NCI-H345 (cell line): Measurements from ENCODE around the gene RTN4RL2.
A peak's percentile ranks its signal among the peaks of the same experiment; 100 is the strongest.

Experiments
- DNase-seq: peaks from one replicate; lab custom pipeline; 2025; lab: John Stamatoyannopoulos, UW

Gene RTN4RL2

DNA sequence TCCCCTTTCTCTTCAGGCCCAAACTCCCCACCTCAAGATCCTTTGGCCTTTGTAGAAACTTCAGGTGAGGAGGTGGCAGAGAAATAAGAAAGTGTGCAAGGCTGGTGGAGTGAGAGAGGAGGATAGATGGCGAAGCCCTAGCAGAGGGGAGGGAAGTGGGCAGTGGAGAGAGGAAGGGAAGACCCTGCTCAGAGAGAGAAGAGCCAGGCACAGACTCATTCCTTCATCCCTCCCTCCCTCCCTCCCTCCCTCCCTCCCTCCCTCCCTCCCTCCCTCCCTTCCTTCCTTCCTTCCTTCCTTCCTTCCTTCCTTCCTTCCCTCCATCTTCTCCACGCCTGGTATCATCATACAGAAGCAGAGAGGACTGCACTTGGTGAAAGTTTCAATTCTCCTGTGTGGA is 21.0 kb downstream of the RTN4RL2 start:
- no peak for DNase-seq

DNA sequence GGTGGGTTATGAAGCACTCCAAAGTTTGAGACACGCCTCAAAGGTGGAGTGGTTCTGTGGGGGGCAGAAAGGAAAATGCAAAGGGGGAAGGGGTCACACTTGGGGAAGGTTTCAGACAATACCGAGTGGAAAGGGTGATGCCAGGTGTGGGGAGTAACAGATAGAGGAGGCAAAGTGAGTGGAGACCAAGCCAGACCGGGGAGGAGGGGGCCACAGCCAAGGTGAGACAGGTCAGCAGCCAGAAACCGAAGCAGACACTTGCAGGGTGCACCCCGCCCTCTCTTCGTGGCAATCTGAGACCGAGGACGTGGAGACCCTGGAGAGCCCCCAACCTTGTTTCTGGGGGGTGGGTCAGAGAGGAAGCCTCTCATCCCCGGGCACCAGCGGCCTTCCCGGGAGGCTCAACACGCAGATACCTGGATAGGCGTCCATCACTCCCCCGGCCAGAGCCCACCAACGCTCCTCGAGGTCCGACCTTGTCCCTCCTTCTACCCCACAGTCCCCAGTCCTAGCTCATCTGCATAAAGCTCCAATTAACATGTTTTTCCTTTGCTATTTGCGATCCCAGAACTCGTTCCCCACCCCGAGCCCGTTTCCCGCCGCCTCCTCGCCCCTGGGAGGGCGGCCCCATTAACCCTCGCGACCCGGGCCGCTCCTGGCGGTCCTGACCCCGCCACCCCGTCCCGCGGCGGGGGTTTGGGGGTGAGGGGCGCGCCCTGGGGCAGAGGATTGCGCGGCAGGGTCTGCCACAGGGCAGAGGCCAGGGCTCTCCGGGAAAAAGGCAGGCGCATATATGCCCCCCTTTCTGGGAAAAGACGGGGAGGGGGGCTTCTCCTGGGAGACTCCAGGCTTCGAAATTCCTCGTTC is 21.8 kb downstream of the RTN4RL2 start:
- no peak for DNase-seq

DNA sequence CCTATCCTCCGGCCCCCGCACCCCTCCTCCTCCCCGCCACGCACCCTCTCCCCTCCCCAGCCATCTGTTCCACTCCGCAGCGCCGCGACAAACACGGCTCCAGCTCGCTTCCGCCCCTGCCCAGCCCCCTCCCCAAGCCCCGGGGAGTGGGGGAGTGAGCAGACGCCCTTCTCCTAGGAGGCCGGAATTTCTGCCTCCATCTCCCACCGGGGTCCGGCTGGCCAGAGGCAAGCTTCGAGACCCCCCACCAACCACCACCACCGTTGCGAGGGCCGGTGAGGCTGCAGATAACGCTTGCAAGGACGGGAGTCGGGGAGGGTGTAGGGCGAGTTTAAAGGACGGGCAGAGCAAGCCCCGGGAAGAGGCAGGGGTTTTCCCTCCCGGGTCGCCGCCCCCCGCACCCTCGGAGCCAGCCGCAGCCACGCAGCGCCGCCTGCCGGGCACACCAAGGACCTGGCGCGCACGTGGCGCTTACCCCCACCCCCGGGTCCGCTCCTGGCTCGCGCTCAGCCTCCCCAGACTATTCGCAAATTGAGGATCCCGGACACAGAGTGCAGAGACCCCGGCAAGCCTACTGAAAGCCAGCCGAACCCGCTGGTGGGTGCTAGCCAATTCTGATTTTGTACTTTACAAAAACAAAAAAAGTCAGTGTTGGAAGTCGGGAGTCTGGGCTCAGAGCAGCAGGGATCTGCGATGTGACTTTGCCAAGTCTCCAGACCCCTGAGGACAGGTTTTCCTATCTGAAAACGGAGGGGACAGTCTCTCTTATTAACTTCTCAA is 22.6 kb downstream of the RTN4RL2 start:
- peak; percentile 27 for DNase-seq

DNA sequence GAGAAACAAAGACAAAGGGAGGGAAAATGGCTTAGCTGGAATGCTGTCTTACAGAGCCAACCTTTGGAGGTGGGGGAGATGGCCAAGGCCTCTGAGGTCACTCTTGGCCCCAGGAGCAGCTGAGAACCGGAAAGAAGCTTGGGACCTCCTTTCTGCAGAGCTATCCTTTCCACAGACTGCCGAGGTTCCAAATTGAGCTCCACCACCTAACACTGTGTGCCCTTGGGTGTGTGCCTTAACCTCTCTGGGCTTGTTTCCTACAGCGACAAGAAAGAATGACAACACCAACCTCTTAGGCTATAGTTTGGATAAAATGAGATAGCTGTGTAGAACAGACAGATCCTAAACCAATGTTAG is 23.2 kb downstream of the RTN4RL2 start:
- no peak for DNase-seq

- no peak for DNase-seq
Observed at GRCh38 chr11:57484141-57484710, 23.9 kb downstream of the RTN4RL2 start.

- DNase-seq, result no peak
Observed at GRCh38 chr11:57485217-57485990, 25.1 kb downstream of the RTN4RL2 start.

GRCh38 chr11:57487021-57487778 is 26.9 kb downstream of the RTN4RL2 start:
- DNase-seq, result no peak

DNA sequence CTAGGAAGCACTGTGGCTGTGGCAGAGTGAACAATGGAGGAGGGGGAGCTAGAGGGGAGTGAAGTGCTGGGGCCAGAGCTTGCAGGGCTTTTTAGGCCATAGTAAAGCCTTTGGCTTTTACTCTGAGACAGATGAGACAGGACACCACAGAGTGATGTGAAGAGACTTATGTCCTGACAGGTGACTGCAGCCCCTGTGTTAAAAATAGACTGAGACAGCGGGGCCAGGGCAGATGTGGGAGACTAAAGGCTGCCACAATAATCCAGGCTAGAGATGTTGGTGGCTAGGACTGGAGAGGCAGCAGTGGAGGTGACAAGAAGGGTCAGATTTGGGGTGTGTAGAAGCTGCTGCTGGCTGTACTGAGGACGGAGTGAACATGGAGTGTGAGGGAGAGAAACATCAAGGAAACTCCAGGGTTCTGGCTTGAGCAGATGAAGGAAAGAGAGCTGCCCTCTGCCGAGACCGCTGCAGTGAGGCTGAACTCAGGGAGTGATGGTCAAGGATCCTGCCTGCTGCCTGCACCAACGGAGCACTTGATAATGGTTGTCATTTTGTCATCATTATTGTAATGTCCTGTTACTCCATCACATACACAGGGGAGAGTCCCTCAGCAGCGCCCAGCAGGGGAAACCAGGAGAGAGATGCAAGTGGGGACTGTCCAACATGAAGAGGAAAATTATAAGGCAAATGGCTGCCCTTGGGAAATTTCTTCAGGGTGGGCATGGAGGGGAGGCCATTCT is 27.8 kb downstream of the RTN4RL2 start:
- no peak for DNase-seq

DNA sequence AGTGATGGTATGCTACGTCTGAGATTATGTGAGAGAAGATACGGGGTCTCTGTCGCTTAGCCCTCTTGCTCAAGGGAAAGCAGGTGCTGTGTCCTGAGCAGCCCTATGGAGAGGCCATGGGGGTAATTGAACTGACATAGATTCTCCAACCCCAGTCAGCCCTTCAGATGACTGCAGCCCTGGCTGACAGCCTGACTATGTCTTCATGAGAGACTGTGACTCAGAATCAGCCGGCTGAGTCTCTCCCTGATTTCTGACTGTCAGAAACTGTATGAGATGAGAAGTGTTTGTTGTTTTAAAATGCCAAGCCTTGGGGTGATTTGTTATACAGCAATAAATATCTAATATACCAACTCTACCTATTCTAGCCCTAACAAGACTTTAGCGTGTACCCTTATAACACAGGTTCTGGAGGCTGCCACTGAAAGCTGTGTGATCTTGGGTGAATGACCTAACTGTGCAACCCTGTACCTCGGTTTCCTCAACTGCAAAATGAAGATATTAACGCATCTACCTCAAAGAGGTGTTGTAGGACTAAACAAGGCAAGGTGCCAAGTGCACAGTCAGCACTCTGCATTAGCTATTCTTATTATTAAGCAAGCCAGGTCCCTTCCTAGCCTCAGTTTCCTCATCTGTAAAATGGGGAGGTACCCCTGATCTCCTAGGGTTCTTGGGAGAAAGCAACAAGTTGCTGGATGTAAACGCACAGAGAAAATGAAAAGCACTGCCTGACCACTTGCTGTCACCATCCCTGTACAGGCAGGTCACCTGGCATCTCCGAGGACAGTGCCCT is 30.3 kb downstream of the RTN4RL2 start:
- no peak for DNase-seq

DNA sequence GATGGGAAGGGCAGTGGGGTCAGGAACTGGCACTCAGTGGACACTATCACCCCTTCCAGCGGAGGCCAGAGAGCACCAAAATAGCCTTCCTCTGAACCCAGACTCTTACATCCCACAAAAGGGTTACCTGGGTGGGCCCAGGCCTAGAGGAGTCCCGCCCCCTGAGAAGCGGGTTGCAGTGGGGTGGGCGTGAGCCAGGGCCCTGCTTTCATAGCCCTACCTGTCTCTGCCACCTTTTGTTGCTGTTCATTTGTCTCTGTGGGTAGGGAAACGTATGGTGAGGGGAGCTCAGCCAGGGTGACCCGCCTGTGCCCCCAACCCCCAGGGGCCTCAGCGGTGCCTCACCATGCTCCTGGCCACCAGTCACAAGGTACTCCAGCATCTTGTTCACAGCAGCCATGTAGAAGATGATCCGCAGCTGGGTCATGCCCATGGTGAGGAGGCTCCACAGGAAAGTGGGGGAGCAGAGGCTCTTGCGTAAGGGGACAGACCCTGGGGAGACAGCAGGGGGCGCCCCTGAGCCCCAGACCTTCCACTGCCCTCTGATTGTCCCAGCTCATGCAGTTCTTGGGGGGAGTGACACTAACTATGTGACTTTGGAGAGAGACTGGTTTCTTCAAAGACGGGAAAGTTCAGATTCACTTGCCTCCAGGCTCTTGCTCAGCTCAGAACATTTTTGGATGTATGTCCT is 31.2 kb downstream of the RTN4RL2 start:
- DNase-seq, result no peak

- DNase-seq, result peak; percentile 58
Observed at GRCh38 chr11:57493507-57494503, 33.5 kb downstream of the RTN4RL2 start.

DNA sequence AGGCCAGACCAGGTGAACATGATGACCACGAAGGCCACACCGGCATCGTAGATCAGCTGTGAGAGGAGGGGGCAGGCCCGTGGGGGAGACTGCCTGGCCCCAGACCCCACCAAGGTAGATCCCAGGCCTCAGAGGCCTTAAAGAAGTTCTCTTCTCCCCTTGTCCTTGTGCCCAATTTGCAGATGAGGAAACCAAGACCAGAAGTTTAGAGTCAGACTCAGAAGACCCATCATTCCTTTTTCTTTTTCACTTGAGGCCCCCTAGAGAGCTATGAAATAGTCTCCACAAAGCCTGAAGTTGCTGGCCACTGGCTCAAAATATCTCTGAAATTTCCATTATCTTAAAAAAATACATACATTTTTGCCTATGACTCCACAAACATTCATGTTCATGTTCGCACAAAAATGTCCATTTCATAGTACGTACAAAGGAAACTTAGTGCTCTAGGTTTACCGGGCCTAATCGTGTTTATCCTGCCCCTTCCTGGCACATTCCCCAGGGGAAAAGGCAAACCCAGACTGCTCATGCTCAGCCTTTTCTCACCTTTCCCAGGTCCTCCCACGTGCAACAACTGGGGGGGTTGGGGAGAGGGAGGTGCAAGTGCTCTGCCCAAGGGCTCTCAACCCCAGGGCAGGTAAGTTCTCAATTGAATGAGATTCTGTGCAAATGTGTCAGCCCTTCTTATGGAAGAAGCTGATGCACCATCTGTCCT is 35.9 kb downstream of the RTN4RL2 start:
- no peak for DNase-seq

- no peak for DNase-seq
Observed at GRCh38 chr11:57497303-57498247, 37.2 kb downstream of the RTN4RL2 start.

DNA sequence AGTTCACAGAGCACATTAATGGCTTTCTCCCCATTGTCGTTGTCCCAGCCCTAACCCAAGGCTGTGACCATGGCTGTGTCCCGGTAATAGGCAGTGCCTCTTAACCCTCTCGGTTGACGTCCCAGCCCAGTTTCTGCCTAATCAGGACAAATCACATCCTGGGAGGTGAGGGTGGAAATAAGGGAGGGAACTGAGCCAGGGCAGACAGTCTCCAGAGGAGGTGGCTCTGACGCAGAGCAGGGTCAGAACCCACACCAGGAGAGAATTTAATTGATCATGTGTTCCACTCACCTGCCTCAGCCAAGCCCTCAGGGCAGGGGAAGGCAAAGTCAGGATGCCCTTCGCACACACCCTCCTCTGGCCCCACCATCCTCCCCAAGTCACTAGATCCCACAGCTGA is 38.2 kb downstream of the RTN4RL2 start:
- DNase-seq, result no peak

DNA sequence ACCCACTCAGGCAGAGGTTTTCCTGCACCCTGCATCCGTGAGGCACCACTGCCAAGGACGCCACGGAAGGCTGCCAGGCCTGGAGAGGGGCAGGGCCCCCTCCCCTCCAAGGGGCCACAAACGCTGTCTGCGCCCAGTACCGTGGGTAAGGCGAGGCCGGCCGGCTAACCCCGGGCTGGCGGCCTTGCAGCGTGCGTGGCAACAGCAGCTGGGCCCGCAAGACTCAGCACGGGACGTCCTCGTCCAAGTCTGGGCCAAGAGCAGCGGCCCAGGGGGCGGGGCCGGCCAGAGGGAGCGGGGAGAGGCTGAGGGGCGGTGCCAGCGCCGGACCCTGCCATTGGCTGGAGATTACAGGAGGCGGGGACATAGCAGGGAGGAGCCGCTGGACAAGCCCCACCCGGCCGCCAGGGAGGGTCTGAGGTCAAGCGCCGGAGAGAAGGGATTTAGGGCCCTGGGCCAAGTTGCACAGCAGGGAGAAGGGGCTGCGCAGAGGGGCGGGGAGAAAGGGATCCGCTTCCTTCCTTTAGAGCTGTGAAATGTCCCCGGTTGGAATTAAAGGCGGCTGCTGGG is 39.2 kb downstream of the RTN4RL2 start:
- DNase-seq, result peak; percentile 88

- DNase-seq, result no peak
Observed at GRCh38 chr11:57499983-57500461, 39.7 kb downstream of the RTN4RL2 start.
